GM19438 (cell line): ENCODE measurements around the gene MS4A10.

ENCODE experiments used
- ATAC-seq: cut with Tn5 transposase; IDR thresholded peaks from one replicate; pipeline ENCODE4 v1.9.1; 2021; ENCODE audit warnings: low read depth; ENCODE audit not compliant: unreplicated experiment

Gene MS4A10

GRCh38 chr11:60847281-60847680 lies 62.1 kb downstream of the MS4A10 start:
- no peak for ATAC-seq

- ATAC-seq, result no peak
Measured at GRCh38 chr11:60847896-60848295, 62.8 kb downstream of the MS4A10 start.

GRCh38 chr11:60848714-60849151 lies 63.6 kb downstream of the MS4A10 start:
- no peak for ATAC-seq

- no peak for ATAC-seq
Measured at GRCh38 chr11:60849641-60850520, 64.7 kb downstream of the MS4A10 start.
